ENCODE measurements around the gene AFDN.

Gene AFDN

GRCh38 chr6:167870321-167870720 lies 43.6 kb downstream of the AFDN start:
- no peak for DNase-seq (ENCODE audit: low read depth in 2 of 3, low spot score in 1 of 3)

- no peak for DNase-seq (ENCODE audit: low read depth in 2 of 3, low spot score in 1 of 3)
These were observed 46.0 kb downstream of the AFDN start for GRCh38 chr6:167872538-167873210.

- no peak for DNase-seq (ENCODE audit: low read depth in 2 of 3, low spot score in 1 of 3)
These were observed 51.5 kb downstream of the AFDN start for GRCh38 chr6:167877994-167878779.

- DNase-seq (ENCODE audit: low read depth in 2 of 3, low spot score in 1 of 3) = no peak
These were observed 52.9 kb downstream of the AFDN start for GRCh38 chr6:167879612-167880011.

- DNase-seq (ENCODE audit: low read depth in 2 of 3, low spot score in 1 of 3) = no peak
These were observed 54.6 kb downstream of the AFDN start for GRCh38 chr6:167881327-167881726.

- no peak for DNase-seq (ENCODE audit: low read depth in 2 of 3, low spot score in 1 of 3)
These were observed 55.5 kb downstream of the AFDN start for GRCh38 chr6:167882244-167882643.

GRCh38 chr6:167888098-167888497 lies 61.4 kb downstream of the AFDN start:
- DNase-seq (ENCODE audit: low read depth in 2 of 3, low spot score in 1 of 3) = no peak

- no peak for DNase-seq (ENCODE audit: low read depth in 2 of 3, low spot score in 1 of 3)
These were observed 66.4 kb downstream of the AFDN start for GRCh38 chr6:167892835-167893815.

GRCh38 chr6:167894965-167895364 lies 68.3 kb downstream of the AFDN start:
- no peak for DNase-seq (ENCODE audit: low read depth in 2 of 3, low spot score in 1 of 3)

GRCh38 chr6:167896648-167897047 lies 69.9 kb downstream of the AFDN start:
- DNase-seq (ENCODE audit: low read depth in 2 of 3, low spot score in 1 of 3) = no peak

GRCh38 chr6:167898673-167899311 lies 72.1 kb downstream of the AFDN start:
- no peak for DNase-seq (ENCODE audit: low read depth in 2 of 3, low spot score in 1 of 3)

GRCh38 chr6:167904791-167905190 lies 78.1 kb downstream of the AFDN start:
- DNase-seq (ENCODE audit: low read depth in 2 of 3, low spot score in 1 of 3) = no peak

- no peak for DNase-seq (ENCODE audit: low read depth in 2 of 3, low spot score in 1 of 3)
These were observed 80.2 kb downstream of the AFDN start for GRCh38 chr6:167906899-167907298.

GRCh38 chr6:167907837-167908681 lies 81.3 kb downstream of the AFDN start:
- DNase-seq (ENCODE audit: low read depth in 2 of 3, low spot score in 1 of 3) = no peak

GRCh38 chr6:167910007-167910406 lies 83.3 kb downstream of the AFDN start:
- no peak for DNase-seq (ENCODE audit: low read depth in 2 of 3, low spot score in 1 of 3)

- no peak for DNase-seq (ENCODE audit: low read depth in 2 of 3, low spot score in 1 of 3)
These were observed 83.9 kb downstream of the AFDN start for GRCh38 chr6:167910652-167911051.

GRCh38 chr6:167912494-167912893 lies 85.8 kb downstream of the AFDN start:
- no peak for DNase-seq (ENCODE audit: low read depth in 2 of 3, low spot score in 1 of 3)

- DNase-seq (ENCODE audit: low read depth in 2 of 3, low spot score in 1 of 3) = no peak
These were observed 87.0 kb downstream of the AFDN start for GRCh38 chr6:167913699-167914098.

GRCh38 chr6:167915139-167915538 lies 88.4 kb downstream of the AFDN start:
- no peak for DNase-seq (ENCODE audit: low read depth in 2 of 3, low spot score in 1 of 3)

- no peak for DNase-seq (ENCODE audit: low read depth in 2 of 3, low spot score in 1 of 3)
These were observed 90.9 kb downstream of the AFDN start for GRCh38 chr6:167917551-167918154.

All from stimulated activated CD4-positive, alpha-beta T cell treated with anti-CD3 and anti-CD28 coated beads, Interleukin-12 subunit alpha, Interleukin-12 subunit beta, amount 100 ng/mL, for 48 hours (primary cell).